Smooth muscle cell (in vitro differentiated cells): ENCODE measurements around the gene BLMH. TPM values are rescaled to one million over a fixed set of nuclear protein-coding genes. Genes with fewer than 3 reads are reported as not detected.

ENCODE experiments used
- DNase-seq: peaks from one replicate; lab custom pipeline; 2025; ENCODE audit not compliant: unreplicated experiment; lab: John Stamatoyannopoulos, UW
- H2AFZ ChIP-seq: fragments of 200-600 bp; sonication (generic); 2 replicates; pipeline ENCODE4 v1.6.0; 2016; ENCODE audit warnings: antibody characterized with exemption, low read depth, mild to moderate bottlenecking
- H3F3A ChIP-seq: fragments of 200-600 bp; sonication (generic); 2 replicates; pipeline ENCODE4 v1.6.0; 2017; ENCODE audit warnings: antibody characterized with exemption, low read depth
- H3K27ac ChIP-seq: fragments of 200-600 bp; sonication (generic); 2 replicates; pipeline ENCODE4 v1.5.1; 2016; ENCODE audit warnings: low read depth, mild to moderate bottlenecking
- H3K27me3 ChIP-seq: fragments of 200-600 bp; sonication (generic); 2 replicates; pipeline ENCODE4 v1.6.1; 2016; ENCODE audit warnings: low read depth, mild to moderate bottlenecking
- H3K36me3 ChIP-seq: fragments of 200-600 bp; sonication (generic); 2 replicates; pipeline ENCODE4 v1.5.1; 2016; ENCODE audit warnings: low read depth
- H3K4me1 ChIP-seq: fragments of 200-600 bp; sonication (generic); 2 replicates; pipeline ENCODE4 v1.5.1; 2016; ENCODE audit warnings: low read depth
- H3K4me2 ChIP-seq: fragments of 200-600 bp; sonication (generic); 2 replicates; pipeline ENCODE4 v1.6.0; 2016; ENCODE audit warnings: mild to moderate bottlenecking
- H3K4me3 ChIP-seq: fragments of 200-600 bp; sonication (generic); 2 replicates; pipeline ENCODE4 v1.5.1; 2016; ENCODE audit warnings: mild to moderate bottlenecking
- H3K79me2 ChIP-seq: fragments of 200-600 bp; sonication (generic); 2 replicates; pipeline ENCODE4 v1.6.0; 2016; ENCODE audit warnings: low read depth, mild to moderate bottlenecking
- H3K9ac ChIP-seq: fragments of 200-600 bp; sonication (generic); 2 replicates; pipeline ENCODE4 v1.6.0; 2016; ENCODE audit warnings: low read depth
- H3K9me3 ChIP-seq: fragments of 200-600 bp; sonication (generic); replicated peaks from 2 replicates; pipeline ENCODE4 v1.5.1; 2016; ENCODE audit warnings: low read depth
- H4K20me1 ChIP-seq: fragments of 200-600 bp; sonication (generic); 2 replicates; pipeline ENCODE4 v1.6.0; 2016; ENCODE audit warnings: low read depth
- WGBS: methylation state at CpG from one replicate; pipeline ENCODE4 v1.1.7; 2016; ENCODE audit warnings: low lambda C conversion rate; 5-methylcytosine and 5-hydroxymethylcytosine counted together
- polyA plus RNA-seq: library from polyadenylated mRNA; unstranded; fragments of >200 nt; fragmentation: Nextera tagmentation; extraction: Ambion mirVana; gene quantifications from 2 replicates; pipeline ENCODE4 v1.2.1, GENCODE V29; 2016
- total RNA-seq: library from RNA; depleted of rRNA; stranded (reverse); fragments of >200 nt; gene quantifications from 2 replicates; pipeline ENCODE4 v1.2.3, GENCODE V29; 2014
- TF ChIP-seq, protein P1 (sequence below): fragments of 200-600 bp; sonication (generic); IDR thresholded peaks from 2 replicates; pipeline ENCODE4 v1.5.1; 2017; ENCODE audit warnings: borderline replicate concordance, mild to moderate bottlenecking, antibody characterized with exemption; ENCODE audit not compliant: insufficient read depth, poor library complexity, severe bottlenecking

BLMH gene
- total and polyA plus RNA-seq, 2 experiments from 2014 or later = 13.2 to 20.5 TPM

DNA sequence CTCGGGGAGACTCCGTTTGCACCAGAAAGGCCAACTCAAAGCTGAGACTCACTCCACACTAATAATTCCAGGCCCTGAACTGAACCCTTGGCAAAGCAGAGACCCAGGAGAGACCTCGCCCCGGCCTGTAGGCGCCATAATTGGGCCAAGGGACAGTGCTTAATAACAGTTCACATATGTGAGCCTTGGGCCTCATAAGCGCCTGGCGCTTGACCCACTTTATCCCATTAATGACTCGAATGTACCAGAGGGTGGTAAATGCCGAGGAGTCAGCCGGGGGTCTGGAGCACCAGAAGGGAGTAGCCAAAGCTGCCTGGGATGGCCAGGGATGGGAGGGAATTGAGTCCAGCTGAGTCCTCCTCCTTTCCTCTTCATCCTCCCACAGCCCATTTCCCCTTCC lies 80.8 kb downstream of the BLMH start:
- Histone ChIP-seq H3K27me3 (peaks cover 7% of the 10 kb centered on the region), H4K20me1 (no peaks in the 10 kb centered on the region), H3K9ac (no peak overlapping the region), H3K4me2 (no peak overlapping the region), H3F3A (no peaks in the 10 kb centered on the region), H3K79me2 (no peaks in the 10 kb centered on the region), H3K9me3 (no peaks in the 10 kb centered on the region), H2AFZ (no peak overlapping the region), H3K27ac (no peak overlapping the region), H3K4me1 (no peaks in the 10 kb centered on the region), H3K36me3 (no peaks in the 10 kb centered on the region), H3K4me3 (no peak overlapping the region)
- DNase-seq = no peak
- 94% methylated on average over 10 of the region's 10 CpGs for WGBS
- TF ChIP-seq, protein P1, sequence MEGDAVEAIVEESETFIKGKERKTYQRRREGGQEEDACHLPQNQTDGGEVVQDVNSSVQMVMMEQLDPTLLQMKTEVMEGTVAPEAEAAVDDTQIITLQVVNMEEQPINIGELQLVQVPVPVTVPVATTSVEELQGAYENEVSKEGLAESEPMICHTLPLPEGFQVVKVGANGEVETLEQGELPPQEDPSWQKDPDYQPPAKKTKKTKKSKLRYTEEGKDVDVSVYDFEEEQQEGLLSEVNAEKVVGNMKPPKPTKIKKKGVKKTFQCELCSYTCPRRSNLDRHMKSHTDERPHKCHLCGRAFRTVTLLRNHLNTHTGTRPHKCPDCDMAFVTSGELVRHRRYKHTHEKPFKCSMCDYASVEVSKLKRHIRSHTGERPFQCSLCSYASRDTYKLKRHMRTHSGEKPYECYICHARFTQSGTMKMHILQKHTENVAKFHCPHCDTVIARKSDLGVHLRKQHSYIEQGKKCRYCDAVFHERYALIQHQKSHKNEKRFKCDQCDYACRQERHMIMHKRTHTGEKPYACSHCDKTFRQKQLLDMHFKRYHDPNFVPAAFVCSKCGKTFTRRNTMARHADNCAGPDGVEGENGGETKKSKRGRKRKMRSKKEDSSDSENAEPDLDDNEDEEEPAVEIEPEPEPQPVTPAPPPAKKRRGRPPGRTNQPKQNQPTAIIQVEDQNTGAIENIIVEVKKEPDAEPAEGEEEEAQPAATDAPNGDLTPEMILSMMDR = no peak

DNA sequence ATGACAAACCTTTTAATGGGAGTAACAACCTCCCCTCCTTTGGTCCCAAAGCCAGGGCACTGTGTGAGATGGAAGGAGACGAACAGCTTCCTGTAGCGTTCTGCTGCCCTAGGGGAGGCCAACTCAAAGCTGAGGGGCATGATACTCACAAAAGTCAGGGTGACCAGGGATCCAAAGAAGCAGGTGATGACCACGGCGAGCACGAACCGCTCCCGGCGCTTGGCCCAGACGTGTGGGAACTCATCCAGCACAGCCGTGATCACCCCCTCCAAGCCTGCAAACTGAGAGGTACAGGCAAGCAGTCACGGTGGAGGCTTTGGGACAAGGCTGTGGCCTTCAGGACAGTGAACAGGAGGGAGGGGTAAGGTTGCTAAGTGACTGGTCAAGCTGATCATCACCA lies 81.4 kb downstream of the BLMH start:
- no peaks in the 10 kb centered on the region for H3K9me3 ChIP-seq
- 90% methylated on average over 11 of the region's 11 CpGs for WGBS
- H3K79me2 ChIP-seq = no peaks in the 10 kb centered on the region
- H3K36me3 ChIP-seq = no peaks in the 10 kb centered on the region
- no peak overlapping the region for H3K9ac ChIP-seq
- no peak overlapping the region for H3K4me2 ChIP-seq
- no peak overlapping the region for H2AFZ ChIP-seq
- TF ChIP-seq, protein P1 = no peak
- H3F3A ChIP-seq = no peaks in the 10 kb centered on the region
- no peak overlapping the region for H3K4me3 ChIP-seq
- no peak overlapping the region for H3K27ac ChIP-seq
- no peaks in the 10 kb centered on the region for H4K20me1 ChIP-seq
- no peaks in the 10 kb centered on the region for H3K4me1 ChIP-seq
- no peak for DNase-seq
- H3K27me3 ChIP-seq = peaks cover 7% of the 10 kb centered on the region

DNA sequence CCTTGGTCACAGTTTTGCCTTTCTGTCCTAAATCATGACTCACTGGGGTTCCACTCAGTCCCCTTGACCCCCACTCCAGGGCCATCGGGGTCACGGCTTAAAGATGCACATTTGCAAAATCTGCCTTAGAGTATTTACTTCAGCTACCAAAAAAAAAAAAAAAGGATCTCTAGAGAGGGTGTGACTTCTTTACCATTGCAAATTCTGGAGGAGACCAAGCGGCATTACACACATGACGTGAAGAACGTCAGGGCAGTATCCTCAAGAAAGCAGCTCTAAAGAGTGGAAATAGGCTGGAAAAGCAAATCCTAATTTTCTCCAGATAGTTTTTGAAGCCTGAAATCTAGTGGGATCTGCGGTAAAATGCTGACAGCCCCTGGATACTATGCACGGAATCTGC lies 81.8 kb downstream of the BLMH start:
- no peak overlapping the region for H3K4me3 ChIP-seq
- 88% methylated on average over 7 of the region's 7 CpGs for WGBS
- no peaks in the 10 kb centered on the region for H3K36me3 ChIP-seq
- H3K27me3 ChIP-seq = peaks cover 7% of the 10 kb centered on the region
- H3F3A ChIP-seq = no peaks in the 10 kb centered on the region
- no peaks in the 10 kb centered on the region for H4K20me1 ChIP-seq
- DNase-seq = no peak
- no peak overlapping the region for H3K4me2 ChIP-seq
- no peaks in the 10 kb centered on the region for H3K4me1 ChIP-seq
- TF ChIP-seq, protein P1 = no peak
- H3K27ac ChIP-seq = no peak overlapping the region
- H3K9ac ChIP-seq = no peak overlapping the region
- H2AFZ ChIP-seq = no peak overlapping the region
- no peaks in the 10 kb centered on the region for H3K79me2 ChIP-seq
- no peaks in the 10 kb centered on the region for H3K9me3 ChIP-seq

DNA sequence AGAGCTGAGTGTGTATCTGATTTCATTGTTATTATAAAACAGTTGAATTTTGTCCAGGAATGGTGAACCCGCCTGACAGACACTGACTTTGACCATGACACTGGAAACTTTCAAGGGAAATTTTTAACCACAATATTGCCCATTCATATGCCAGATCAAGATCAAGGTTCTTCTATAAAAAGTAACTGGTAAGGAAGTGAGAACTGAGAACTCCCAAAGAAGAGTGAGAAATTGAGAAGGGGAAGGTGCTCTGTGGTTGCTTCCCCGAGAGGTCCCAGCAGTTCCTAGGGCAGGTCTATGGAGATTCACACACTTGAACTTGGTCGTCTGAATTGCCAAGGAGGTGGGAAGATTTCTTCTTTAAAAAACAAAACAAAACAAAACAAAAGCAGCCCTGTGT lies 83.5 kb downstream of the BLMH start:
- H2AFZ ChIP-seq = no peak overlapping the region
- H3K79me2 ChIP-seq = no peaks in the 10 kb centered on the region
- TF ChIP-seq, protein P1 = no peak
- H3F3A ChIP-seq = no peaks in the 10 kb centered on the region
- H3K36me3 ChIP-seq = no peaks in the 10 kb centered on the region
- H3K4me2 ChIP-seq = no peak overlapping the region
- H3K27ac ChIP-seq = no peak overlapping the region
- H4K20me1 ChIP-seq = no peaks in the 10 kb centered on the region
- no peaks in the 10 kb centered on the region for H3K9me3 ChIP-seq
- H3K4me1 ChIP-seq = no peaks in the 10 kb centered on the region
- no peak for DNase-seq
- WGBS = 85% methylated on average over 3 of the region's 3 CpGs
- H3K9ac ChIP-seq = no peak overlapping the region
- no peak overlapping the region for H3K4me3 ChIP-seq
- peaks cover 7% of the 10 kb centered on the region for H3K27me3 ChIP-seq
